HepG2 (cell line): Measurements from ENCODE around the gene NPPA. TPM values are rescaled to one million over a fixed set of nuclear protein-coding genes. Genes with fewer than 3 reads are reported as not detected.

Experiments used
- ATAC-seq: fragments of 200-7000 bp; cut with Tn5 transposase; 3 replicates; pipeline ENCODE4 v1.9.1; 2020; ENCODE audit warnings: mild to moderate bottlenecking, moderate library complexity
- BruUV-seq: library from RNA; stranded (reverse); fragments of 400-500 nt; replicated peaks from 2 replicates; lab custom pipeline; 2021; lab: Mats Ljungman, UMichigan
- CTCF ChIA-PET: fragments of 300-600 bp; formaldehyde crosslinking; extraction: SDS; loops from one replicate; lab custom pipeline; 2021; ENCODE audit warnings: low total read pairs, inconsistent platforms, low intra/inter-chr PET ratio; lab: Yijun Ruan, JAX
- POLR2A ChIA-PET: fragments of 350-600 bp; sonication (Branson Sonifier 250); formaldehyde crosslinking; loops from one replicate; lab custom pipeline; 2020; ENCODE audit warnings: antibody characterized with exemption, inconsistent platforms; lab: Yijun Ruan, JAX
- DNase-seq: peaks from one replicate; pipeline ENCODE4 v3.0.0-alpha.2; 2015; ENCODE audit warnings: low spot score
- FAIRE-seq: peaks from 3 replicates; lab custom pipeline; 2011; peaks lifted over from hg19 to GRCh38; lab: Jason Lieb, UNC
- H2AFZ ChIP-seq: one replicate; pipeline ENCODE4 v1.6.1; 2011; ENCODE audit warnings: low read length, inconsistent platforms
- H3K27ac ChIP-seq: fragments of 300-600 bp; 3 replicates; pipeline ENCODE4 v1.8.0; 2011; ENCODE audit warnings: mixed run types, mild to moderate bottlenecking, mixed read lengths, low read length, inconsistent platforms; ENCODE audit not compliant: insufficient read depth; ENCODE audit errors: extremely low read length
- H3K27me3 ChIP-seq, 2 experiments: fragments of 200-600 bp in 1 of 2; 2 replicates in 1 of 2; 3 replicates in 1 of 2; pipeline versions ENCODE4 v1.6.0 to v1.8.0; 2011; ENCODE audit warnings: low read length in 2 of 2, mild to moderate bottlenecking in 2 of 2, moderate library complexity in 2 of 2, inconsistent platforms in 1 of 2; ENCODE audit not compliant: insufficient read depth in 2 of 2, control insufficient read depth in 1 of 2
- H3K36me3 ChIP-seq, 2 experiments: fragments of 200-600 bp in 1 of 2; replicated peaks in 1 of 2; 2 replicates in 1 of 2; 3 replicates in 1 of 2; pipeline versions ENCODE4 v1.5.1 to v1.8.0; 2011; ENCODE audit warnings: low read length in 2 of 2, inconsistent platforms in 1 of 2; ENCODE audit not compliant: insufficient read depth in 2 of 2, control insufficient read depth in 1 of 2
- H3K4me1 ChIP-seq: 2 replicates; pipeline ENCODE4 v1.5.1; 2012; ENCODE audit warnings: low read length, inconsistent platforms; ENCODE audit not compliant: insufficient read depth
- H3K4me2 ChIP-seq: 2 replicates; pipeline ENCODE4 v1.6.0; 2011; ENCODE audit warnings: low read depth, low read length, inconsistent platforms
- H3K4me3 ChIP-seq, 3 experiments: fragments of 200-600 bp in 1 of 3; sonication (generic), shearing (Covaris generic) in 1 of 3; replicated peaks in 1 of 3; 2 replicates each; pipeline ENCODE4 v1.5.1; 2011 to 2016; ENCODE audit warnings: low read length in 3 of 3, inconsistent platforms in 2 of 3, low read depth in 2 of 3, mild to moderate bottlenecking in 2 of 3, control low read depth in 1 of 3, mixed read lengths in 1 of 3; ENCODE audit not compliant: insufficient read depth in 1 of 3
- H3K79me2 ChIP-seq: one replicate; pipeline ENCODE4 v1.6.1; 2011; ENCODE audit warnings: low read length, inconsistent platforms; ENCODE audit not compliant: insufficient read depth
- H3K9ac ChIP-seq: 2 replicates; pipeline ENCODE4 v1.6.0; 2011; ENCODE audit warnings: mild to moderate bottlenecking, low read depth, low read length, inconsistent platforms; ENCODE audit not compliant: insufficient read depth
- H3K9me3 ChIP-seq: 2 replicates; pipeline ENCODE4 v1.5.1; 2012; ENCODE audit warnings: mild to moderate bottlenecking, low read length
- H4K20me1 ChIP-seq: 2 replicates; pipeline ENCODE4 v1.6.0; 2011; ENCODE audit warnings: inconsistent platforms, mild to moderate bottlenecking, low read length, moderate library complexity; ENCODE audit not compliant: insufficient read depth
- AGO1 ChIP-seq: fragments of 200-400 bp; formaldehyde crosslinking; IDR thresholded peaks from 2 replicates; pipeline ENCODE4 v1.6.1; 2017; ENCODE audit warnings: mild to moderate bottlenecking, low read depth, low read length, moderate library complexity; ENCODE audit not compliant: poor library complexity, severe bottlenecking
- EHMT2 ChIP-seq: fragments of 200-600 bp; sonication (generic); IDR thresholded peaks from 2 replicates; pipeline ENCODE4 v1.7.0; 2017; ENCODE audit warnings: antibody characterized with exemption, low read depth, low read length, borderline replicate concordance
- ELF4 ChIP-seq: sonication (generic); formaldehyde crosslinking; IDR thresholded peaks from 2 replicates; pipeline ENCODE4 v1.5.0; 2020; ENCODE audit warnings: missing genetic modification reagents, mild to moderate bottlenecking, moderate library complexity, borderline replicate concordance
- FOXC1 ChIP-seq: sonication (generic); formaldehyde crosslinking; IDR thresholded peaks from 2 replicates; pipeline ENCODE4 v1.8.0; 2022; ENCODE audit warnings: mild to moderate bottlenecking, missing genetic modification reagents, borderline replicate concordance
- GABPA ChIP-seq, 2 experiments: IDR thresholded peaks; 2 replicates each; pipeline ENCODE4 v1.6.1; 2011 to 2016; ENCODE audit warnings: low read depth in 2 of 2, low read length in 1 of 2, missing biosample characterization in 1 of 2, missing genetic modification characterization in 1 of 2
- GMEB1 ChIP-seq: sonication (generic); formaldehyde crosslinking; IDR thresholded peaks from 2 replicates; pipeline ENCODE4 v1.5.1; 2020; ENCODE audit warnings: missing genetic modification reagents, mild to moderate bottlenecking, borderline replicate concordance
- HCFC1 ChIP-seq: fragments of 150-350 bp; IDR thresholded peaks from 2 replicates; pipeline ENCODE4 v1.6.1; 2014; ENCODE audit warnings: low read depth, low read length
- KLF9 ChIP-seq: IDR thresholded peaks from 2 replicates; pipeline ENCODE4 v1.6.1; 2016; ENCODE audit warnings: low read depth
- MBD4 ChIP-seq: IDR thresholded peaks from 2 replicates; pipeline ENCODE4 v1.6.1; 2012; ENCODE audit warnings: low read length, inconsistent platforms, borderline replicate concordance
- NFKBIZ ChIP-seq: IDR thresholded peaks from 2 replicates; pipeline ENCODE4 v1.6.1; 2018; ENCODE audit warnings: missing genetic modification reagents, missing compliant biosample characterization
- NFYC ChIP-seq: IDR thresholded peaks from 2 replicates; pipeline ENCODE4 v1.6.1; 2016; ENCODE audit warnings: missing genetic modification reagents, missing compliant biosample characterization
- RCOR2 ChIP-seq: IDR thresholded peaks from 2 replicates; pipeline ENCODE4 v1.6.1; 2016; ENCODE audit warnings: missing biosample characterization, missing genetic modification reagents
- SIN3B ChIP-seq: fragments of 150-350 bp; IDR thresholded peaks from 2 replicates; pipeline ENCODE4 v1.6.1; 2014; ENCODE audit warnings: low read length
- SNRNP70 ChIP-seq: fragments of 200-400 bp; formaldehyde crosslinking; IDR thresholded peaks from 2 replicates; pipeline ENCODE4 v1.6.1; 2017; ENCODE audit warnings: mild to moderate bottlenecking, low read depth, low read length, moderate library complexity
- TBL1XR1 ChIP-seq: fragments of 150-350 bp; IDR thresholded peaks from 2 replicates; pipeline ENCODE4 v1.6.1; 2014; ENCODE audit warnings: borderline replicate concordance, low read length; ENCODE audit not compliant: partially characterized antibody
- TEAD2 ChIP-seq: sonication (generic); formaldehyde crosslinking; IDR thresholded peaks from 2 replicates; pipeline ENCODE4 v1.9.0; 2021; ENCODE audit warnings: missing genetic modification reagents
- ZBTB44 ChIP-seq: sonication (generic); formaldehyde crosslinking; IDR thresholded peaks from 2 replicates; pipeline ENCODE4 v1.4.0; 2020; ENCODE audit warnings: missing genetic modification reagents
- ZFY ChIP-seq: sonication (generic); formaldehyde crosslinking; IDR thresholded peaks from 2 replicates; pipeline ENCODE4 v1.4.0; 2020; ENCODE audit warnings: missing genetic modification reagents
- ZNF629 ChIP-seq: sonication (generic); formaldehyde crosslinking; conservative IDR thresholded peaks from 2 replicates; pipeline ENCODE4 v1.5.0; 2020; ENCODE audit warnings: missing genetic modification reagents
- ZSCAN25 ChIP-seq: sonication (generic); formaldehyde crosslinking; IDR thresholded peaks from 2 replicates; pipeline ENCODE4 v1.8.0; 2022; ENCODE audit warnings: mild to moderate bottlenecking, missing genetic modification reagents
- ZSCAN5A ChIP-seq: sonication (generic); formaldehyde crosslinking; IDR thresholded peaks from 2 replicates; pipeline ENCODE4 v1.8.0; 2022; ENCODE audit warnings: mild to moderate bottlenecking, missing genetic modification reagents, borderline replicate concordance
- WGBS: methylation state at CpG from one replicate; pipeline ENCODE4 v1.1.6; 2017; ENCODE audit warnings: low lambda C conversion rate; 5-methylcytosine and 5-hydroxymethylcytosine counted together
- in situ Hi-C: cut with HindIII; loops from 2 replicates; pipeline ENCODE4 v1.10.0; 2017; ENCODE audit warnings: low pct_unique_long_range_greater_than_20kb; ENCODE audit not compliant: extremely low pct_ligation_motif_present
- intact Hi-C: fragments of 100-400 bp; cut with micrococcal nuclease; formaldehyde crosslinking; loops from one replicate; pipeline ENCODE4 v1.10.0; 2022; ENCODE audit not compliant: unreplicated experiment
- polyA plus RNA-seq, 8 experiments: library from polyadenylated mRNA; depleted of rRNA in 3 of 8; stranded (reverse) in 7 of 8; unstranded in 1 of 8; fragments of >200 nt; fragmentation: Illumina TruSeq in 4 of 8; extraction: Trizol in 4 of 8; gene quantifications; 2 replicates each; pipeline versions ENCODE4 v1.2.1 to v1.2.3, GENCODE V29; 2011 to 2016; ENCODE audit warnings: low read depth in 4 of 8, missing spikeins in 1 of 8, mixed read lengths in 1 of 8; ENCODE audit not compliant: insufficient read depth in 1 of 8
- total RNA-seq, 5 experiments: library from RNA; depleted of rRNA; stranded (reverse); fragments of >200 nt; fragmentation: Illumina TruSeq; extraction: Trizol; gene quantifications; 2 replicates each; pipeline ENCODE4 v1.2.3, GENCODE V29; 2016; ENCODE audit warnings: low read depth in 1 of 5

Gene NPPA
- total and polyA plus RNA-seq, 2 of the 13 experiments (the other 11 are each of a cell fraction or from before 2014, with no cell fraction given): not detected

- DNase-seq (peak; percentile 40), ATAC-seq (peak; percentile 81), FAIRE-seq (no peak)
- no TSS peak for BruUV-seq
- Histone ChIP-seq H3K79me2 (no peaks in the 10 kb centered on the region), H3K4me3 (peak overlapping the region in 1 of 3 experiments; percentile 21; a peak in 1 of 6 replicates), H3K4me1 (peaks cover 63% of the 10 kb centered on the region), H3K9me3 (no peaks in the 10 kb centered on the region), H3K27me3 (peaks cover 4 to 25% of the 10 kb centered on the region in 2 experiments; a peak in 3 of 5 replicates), H3K4me2 (peak overlapping the region; percentile 57), H3K27ac (no peak overlapping the region), H2AFZ (no peak overlapping the region), H4K20me1 (no peaks in the 10 kb centered on the region), H3K36me3 (no peaks in the 10 kb centered on the region), H3K9ac (no peak overlapping the region)
- POLR2A ChIA-PET: interaction anchor here (0.6 to 1.1 kb wide), 2 partner anchors 25 to 606 kb away, joined by 3 to 5 read pairs; no protein-coding TSS in a partner anchor
- intact Hi-C loops: no loop called here
- CTCF ChIA-PET: no interaction called here
- 21% methylated on average over 6 of the region's 13 CpGs for WGBS
- in situ Hi-C loops: no loop called here
- peak; percentile 38; the same call in 1 of the 2 replicates for TF ChIP-seq ZSCAN25 (CRISPR knock-in tag)
- no peak for TF ChIP-seq ELF4 (CRISPR knock-in tag)
- no peak for TF ChIP-seq TEAD2
- TF ChIP-seq ZSCAN5A (CRISPR knock-in tag): no peak
- TF ChIP-seq TBL1XR1: no peak
- TF ChIP-seq SIN3B: no peak
- no peak for TF ChIP-seq AGO1
- no peak for TF ChIP-seq GABPA (IDR thresholded peaks at IDR 0.05; ENCODE audit: low read depth, low read length)
- peak; percentile 22; the same call in 1 of the 2 replicates for TF ChIP-seq GABPA (CRISPR knock-in tag; IDR thresholded peaks at IDR 0.05; ENCODE audit: low read depth)
- no peak for TF ChIP-seq MBD4
- no peak for TF ChIP-seq EHMT2
- TF ChIP-seq RCOR2 (CRISPR knock-in tag): no peak
- TF ChIP-seq ZFY (CRISPR knock-in tag): 0 out of 2 replicates have a peak, but pooled peaks have one; percentile 18
- 0 out of 2 replicates have a peak, but pooled peaks have one; percentile 36 for TF ChIP-seq GMEB1 (CRISPR knock-in tag)
- no peak for TF ChIP-seq FOXC1 (CRISPR knock-in tag)
- TF ChIP-seq NFKBIZ (CRISPR knock-in tag): no peak
- no peak for TF ChIP-seq NFYC
- no peak for TF ChIP-seq KLF9 (CRISPR knock-in tag)
- TF ChIP-seq ZNF629 (CRISPR knock-in tag): no peak; the same call in 1 of the 2 replicates
- TF ChIP-seq ZBTB44 (CRISPR knock-in tag): no peak
- TF ChIP-seq SNRNP70: no peak
- TF ChIP-seq HCFC1: no peak
Measured at GRCh38 chr1:11882814-11883538, 35.4 kb upstream of the NPPA start.
